Measurements from ENCODE around the gene HECTD4.
A peak's percentile ranks its signal among the peaks of the same experiment; 100 is the strongest.

The HECTD4 gene

DNA sequence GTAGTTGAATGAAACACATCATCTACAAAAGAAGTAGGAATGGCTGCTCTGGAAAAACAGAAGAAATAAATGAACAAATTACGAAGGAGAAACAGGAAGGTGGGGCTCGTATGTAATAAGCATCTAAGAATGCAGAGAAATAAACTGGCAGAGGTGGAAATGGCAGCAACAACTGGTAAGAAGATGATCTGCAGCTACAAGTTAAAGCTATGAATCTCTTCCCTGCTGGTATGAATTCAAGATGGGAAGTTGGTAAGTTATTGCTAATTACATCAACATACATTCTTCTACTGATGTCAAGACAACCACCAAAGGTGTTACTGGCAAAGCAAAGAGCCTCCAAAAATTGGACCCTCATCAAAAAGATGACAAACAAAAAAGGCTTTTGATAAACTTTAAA is 59.8 kb downstream of the HECTD4 start:
- TF ChIP-seq, protein P1, sequence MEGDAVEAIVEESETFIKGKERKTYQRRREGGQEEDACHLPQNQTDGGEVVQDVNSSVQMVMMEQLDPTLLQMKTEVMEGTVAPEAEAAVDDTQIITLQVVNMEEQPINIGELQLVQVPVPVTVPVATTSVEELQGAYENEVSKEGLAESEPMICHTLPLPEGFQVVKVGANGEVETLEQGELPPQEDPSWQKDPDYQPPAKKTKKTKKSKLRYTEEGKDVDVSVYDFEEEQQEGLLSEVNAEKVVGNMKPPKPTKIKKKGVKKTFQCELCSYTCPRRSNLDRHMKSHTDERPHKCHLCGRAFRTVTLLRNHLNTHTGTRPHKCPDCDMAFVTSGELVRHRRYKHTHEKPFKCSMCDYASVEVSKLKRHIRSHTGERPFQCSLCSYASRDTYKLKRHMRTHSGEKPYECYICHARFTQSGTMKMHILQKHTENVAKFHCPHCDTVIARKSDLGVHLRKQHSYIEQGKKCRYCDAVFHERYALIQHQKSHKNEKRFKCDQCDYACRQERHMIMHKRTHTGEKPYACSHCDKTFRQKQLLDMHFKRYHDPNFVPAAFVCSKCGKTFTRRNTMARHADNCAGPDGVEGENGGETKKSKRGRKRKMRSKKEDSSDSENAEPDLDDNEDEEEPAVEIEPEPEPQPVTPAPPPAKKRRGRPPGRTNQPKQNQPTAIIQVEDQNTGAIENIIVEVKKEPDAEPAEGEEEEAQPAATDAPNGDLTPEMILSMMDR (IDR thresholded peaks at IDR 0.05; ENCODE audit: insufficient read depth, low read depth, low read length, missing control alignments), result no peak
- DNase-seq (ENCODE audit: low read depth), result no peak
- H3K4me3 ChIP-seq (ENCODE audit: low read depth, low read length), result no peak overlapping the region

DNA sequence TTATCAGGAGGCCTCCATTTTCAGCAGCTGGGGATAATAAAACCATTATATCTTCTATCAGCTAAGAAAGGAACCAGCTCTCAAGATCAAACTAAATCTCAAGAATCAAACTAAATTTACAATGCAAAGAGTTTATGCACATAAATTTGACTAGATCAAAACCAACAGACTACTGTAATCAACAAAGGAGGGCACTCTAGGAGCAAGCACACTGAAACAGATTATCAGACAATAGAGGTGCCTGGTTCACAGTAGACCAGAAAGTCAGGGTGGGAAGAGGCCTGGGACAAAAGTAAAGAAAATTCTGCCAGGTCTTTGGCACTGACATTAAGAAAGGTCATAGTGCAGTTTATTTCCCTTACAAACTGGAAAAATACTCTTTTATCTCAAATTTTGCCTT is 61.0 kb downstream of the HECTD4 start:
- TF ChIP-seq, protein P1 (IDR thresholded peaks at IDR 0.05; ENCODE audit: insufficient read depth, low read depth, low read length, missing control alignments), result no peak
- no peak for DNase-seq (ENCODE audit: low read depth)
- H3K4me3 ChIP-seq (ENCODE audit: low read depth, low read length), result no peak overlapping the region

- TF ChIP-seq, protein P1 (IDR thresholded peaks at IDR 0.05; ENCODE audit: insufficient read depth, low read depth, low read length, missing control alignments), result no peak
- DNase-seq (ENCODE audit: low read depth), result no peak
Observed at GRCh38 chr12:112319395-112319794, 62.8 kb downstream of the HECTD4 start.

DNA sequence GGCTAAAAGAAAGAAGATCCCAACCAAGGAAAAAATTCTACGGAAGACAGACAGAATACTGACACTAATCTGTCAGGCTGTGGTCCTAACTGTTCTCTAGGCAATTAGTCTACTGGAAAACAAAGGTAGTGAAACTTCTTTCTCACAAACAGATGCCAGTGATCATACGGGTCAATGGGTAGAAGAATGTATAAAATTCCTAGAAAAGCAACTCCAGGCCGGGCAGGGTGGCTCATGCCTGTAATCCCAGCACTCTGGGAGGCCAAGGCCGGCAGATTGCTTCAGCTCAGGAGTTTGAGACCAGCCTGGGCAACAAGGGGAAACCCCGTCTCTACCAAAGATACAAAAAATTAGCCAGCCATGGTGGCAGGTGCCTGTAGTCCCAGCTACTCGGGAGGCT is 64.8 kb downstream of the HECTD4 start:
- no peak for DNase-seq (ENCODE audit: low read depth)
- no peak overlapping the region for H3K4me3 ChIP-seq (ENCODE audit: low read depth, low read length)
- TF ChIP-seq, protein P1 (IDR thresholded peaks at IDR 0.05; ENCODE audit: insufficient read depth, low read depth, low read length, missing control alignments), result no peak

More at GRCh38 chr12:112319395-112319794, 62.8 kb downstream of the HECTD4 start:
- no peak overlapping the region for H3K4me3 ChIP-seq (ENCODE audit: low read depth, low read length)

- no peak overlapping the region for H3K4me3 ChIP-seq (ENCODE audit: low read depth, low read length)
- TF ChIP-seq, protein P1 (IDR thresholded peaks at IDR 0.05; ENCODE audit: insufficient read depth, low read depth, low read length, missing control alignments), result no peak
- DNase-seq (ENCODE audit: low read depth), result no peak
Observed at GRCh38 chr12:112314981-112315380, 67.2 kb downstream of the HECTD4 start.

- peak; percentile 40 for DNase-seq (ENCODE audit: low read depth)
- TF ChIP-seq, protein P1 (IDR thresholded peaks at IDR 0.05; ENCODE audit: insufficient read depth, low read depth, low read length, missing control alignments), result no peak
Observed at GRCh38 chr12:112309797-112310196, 72.4 kb downstream of the HECTD4 start.

GRCh38 chr12:112308652-112309051 is 73.6 kb downstream of the HECTD4 start:
- no peak for DNase-seq (ENCODE audit: low read depth)
- H3K4me3 ChIP-seq (ENCODE audit: low read depth, low read length), result no peak overlapping the region
- TF ChIP-seq, protein P1 (IDR thresholded peaks at IDR 0.05; ENCODE audit: insufficient read depth, low read depth, low read length, missing control alignments), result no peak

More at GRCh38 chr12:112309797-112310196, 72.4 kb downstream of the HECTD4 start:
- no peak overlapping the region for H3K4me3 ChIP-seq (ENCODE audit: low read depth, low read length)
